ENCODE data around the gene CASS4. TPM values are rescaled to one million over a fixed set of nuclear protein-coding genes. Genes with fewer than 3 reads are reported as not detected.
A peak's percentile ranks its signal among the peaks of the same experiment; 100 is the strongest.

The CASS4 gene
- total and polyA plus RNA-seq, 2 donors (not counting 1 experiment from before 2014, with no cell fraction given): 17.7 to 65.8 TPM

- no peak for TF ChIP-seq EZH2 (IDR thresholded peaks at IDR 0.05; ENCODE audit: low read length, missing control alignments)
- no peak for TF ChIP-seq CTCF (conservative IDR thresholded peaks at IDR 0.05 in 1 of 2, IDR thresholded peaks at IDR 0.05 in 1 of 2; ENCODE audit: low read depth in 1 of 2, low read length in 2 of 2)
- DNase-seq (ENCODE audit: low read depth in 2 of 2): no peak
- H3K9ac ChIP-seq (ENCODE audit: insufficient read depth, low read length): peak overlapping the region; percentile 79
- H3K36me3 ChIP-seq (ENCODE audit: control insufficient read depth, insufficient read depth, low read length): peaks cover 11% of the 10 kb centered on the region
- no peaks in the 10 kb centered on the region for H3K27me3 ChIP-seq (ENCODE audit: control insufficient read depth, insufficient read depth, low read length)
- peaks cover 85% of the 10 kb centered on the region for H3K79me2 ChIP-seq (ENCODE audit: control insufficient read depth, insufficient read depth, low read length)
- H3K4me1 ChIP-seq (ENCODE audit: control insufficient read depth, extremely low read depth, insufficient read depth, low read length): peaks cover 5% of the 10 kb centered on the region
- peak overlapping the region; percentile 73 to 99 (median 93) for H3K4me3 ChIP-seq (replicated peaks in 1 of 4; ENCODE audit: control extremely low read depth in 1 of 4, insufficient read depth in 1 of 4, low read depth in 3 of 4, low read length in 4 of 4)
- H3K4me2 ChIP-seq (ENCODE audit: extremely low read depth, insufficient read depth, low read length): peak overlapping the region; percentile 95
- H4K20me1 ChIP-seq (ENCODE audit: control insufficient read depth, extremely low read depth, insufficient read depth, low read length): no peaks in the 10 kb centered on the region
- H2AFZ ChIP-seq (ENCODE audit: low read length): peak overlapping the region; percentile 92
- peak overlapping the region; percentile 92 for H3K27ac ChIP-seq (ENCODE audit: insufficient read depth, low read length)
- no peaks in the 10 kb centered on the region for H3K9me3 ChIP-seq (ENCODE audit: control insufficient read depth, insufficient read depth, low read depth, low read length)
These were observed 21.0 kb upstream of the CASS4 start for GRCh38 chr20:56391037-56391436.

GRCh38 chr20:56391596-56392131 is 20.4 kb upstream of the CASS4 start:
- Histone ChIP-seq H3K4me1 (ENCODE audit: control insufficient read depth, extremely low read depth, insufficient read depth, low read length) (peaks cover 5% of the 10 kb centered on the region), H3K36me3 (ENCODE audit: control insufficient read depth, insufficient read depth, low read length) (peaks cover 9% of the 10 kb centered on the region), H2AFZ (ENCODE audit: low read length) (peak overlapping the region; percentile 92), H3K9me3 (ENCODE audit: control insufficient read depth, insufficient read depth, low read depth, low read length) (no peaks in the 10 kb centered on the region), H3K79me2 (ENCODE audit: control insufficient read depth, insufficient read depth, low read length) (peaks cover 79% of the 10 kb centered on the region), H3K27me3 (ENCODE audit: control insufficient read depth, insufficient read depth, low read length) (no peaks in the 10 kb centered on the region), H3K4me2 (ENCODE audit: extremely low read depth, insufficient read depth, low read length) (peak overlapping the region; percentile 95), H3K4me3 (replicated peaks in 1 of 4; ENCODE audit: control extremely low read depth in 1 of 4, insufficient read depth in 1 of 4, low read depth in 3 of 4, low read length in 4 of 4) (peak overlapping the region; percentile 73 to 99 (median 93)), H3K9ac (ENCODE audit: insufficient read depth, low read length) (peak overlapping the region; percentile 79), H3K27ac (ENCODE audit: insufficient read depth, low read length) (peak overlapping the region; percentile 92), H4K20me1 (ENCODE audit: control insufficient read depth, extremely low read depth, insufficient read depth, low read length) (no peaks in the 10 kb centered on the region)
- TF ChIP-seq CTCF (conservative IDR thresholded peaks at IDR 0.05 in 1 of 2, IDR thresholded peaks at IDR 0.05 in 1 of 2; ENCODE audit: low read depth in 1 of 2, low read length in 2 of 2) (no peak), EZH2 (IDR thresholded peaks at IDR 0.05; ENCODE audit: low read length, missing control alignments) (no peak)
- peak in 1 of 2 donors; percentile 18 for DNase-seq (ENCODE audit: low read depth in 2 of 2)

- TF ChIP-seq CTCF (conservative IDR thresholded peaks at IDR 0.05 in 1 of 2, IDR thresholded peaks at IDR 0.05 in 1 of 2; ENCODE audit: low read depth in 1 of 2, low read length in 2 of 2) (no peak), EZH2 (IDR thresholded peaks at IDR 0.05; ENCODE audit: low read length, missing control alignments) (no peak)
- Histone ChIP-seq H3K4me2 (ENCODE audit: extremely low read depth, insufficient read depth, low read length) (peak within 1 kb of the TSS; percentile 95), H4K20me1 (ENCODE audit: control insufficient read depth, extremely low read depth, insufficient read depth, low read length) (no peaks in the 10 kb centered on the region), H3K27ac (ENCODE audit: insufficient read depth, low read length) (peak within 1 kb of the TSS; percentile 92), H2AFZ (ENCODE audit: low read length) (peak within 1 kb of the TSS; percentile 92), H3K27me3 (ENCODE audit: control insufficient read depth, insufficient read depth, low read length) (no peaks in the 10 kb centered on the region), H3K4me1 (ENCODE audit: control insufficient read depth, extremely low read depth, insufficient read depth, low read length) (peaks cover 5% of the 10 kb centered on the region), H3K9ac (ENCODE audit: insufficient read depth, low read length) (peak within 1 kb of the TSS; percentile 85), H3K9me3 (ENCODE audit: control insufficient read depth, insufficient read depth, low read depth, low read length) (no peaks in the 10 kb centered on the region), H3K79me2 (ENCODE audit: control insufficient read depth, insufficient read depth, low read length) (peaks cover 75% of the 10 kb centered on the region), H3K36me3 (ENCODE audit: control insufficient read depth, insufficient read depth, low read length) (peaks cover 13% of the 10 kb centered on the region), H3K4me3 (replicated peaks in 1 of 4; ENCODE audit: control extremely low read depth in 1 of 4, insufficient read depth in 1 of 4, low read depth in 3 of 4, low read length in 4 of 4) (peak within 1 kb of the TSS; percentile 73 to 99 (median 93))
- DNase-seq (ENCODE audit: low read depth in 2 of 2): peak; percentile 100
These were observed 19.8 kb upstream of the CASS4 start, which contains the start of the genes AURKA and CSTF1 for GRCh38 chr20:56392132-56392880. Gene AURKA, minus strand, starts transcription at chr20:56392215. Its CDS starts 4,018 bp downstream, at chr20:56388197. Gene CSTF1, plus strand, starts transcription at chr20:56392645. Its CDS starts 2,908 bp downstream, at chr20:56395553.

All from fibroblast of lung (primary cell).